KOPT-K1 (cell line): ENCODE results near the gene SSRP1.

ENCODE experiments used
- H3K27ac ChIP-seq: fragments of 200-600 bp; sonication (generic); 2 replicates; pipeline ENCODE4 v1.5.1; 2016; ENCODE audit warnings: antibody characterized with exemption, mild to moderate bottlenecking, low read depth, low read length; ENCODE audit not compliant: poor library complexity, severe bottlenecking
- H3K36me3 ChIP-seq: fragments of 200-600 bp; sonication (generic); 2 replicates; pipeline ENCODE4 v1.5.1; 2017; ENCODE audit warnings: antibody characterized with exemption, mild to moderate bottlenecking, low read length, moderate library complexity; ENCODE audit not compliant: insufficient read depth
- H3K9me3 ChIP-seq: fragments of 200-600 bp; sonication (generic); 2 replicates; pipeline ENCODE4 v1.5.1; 2017; ENCODE audit warnings: antibody characterized with exemption, low read length, mild to moderate bottlenecking; ENCODE audit not compliant: insufficient read depth, poor library complexity, severe bottlenecking

SSRP1 gene, protein sequence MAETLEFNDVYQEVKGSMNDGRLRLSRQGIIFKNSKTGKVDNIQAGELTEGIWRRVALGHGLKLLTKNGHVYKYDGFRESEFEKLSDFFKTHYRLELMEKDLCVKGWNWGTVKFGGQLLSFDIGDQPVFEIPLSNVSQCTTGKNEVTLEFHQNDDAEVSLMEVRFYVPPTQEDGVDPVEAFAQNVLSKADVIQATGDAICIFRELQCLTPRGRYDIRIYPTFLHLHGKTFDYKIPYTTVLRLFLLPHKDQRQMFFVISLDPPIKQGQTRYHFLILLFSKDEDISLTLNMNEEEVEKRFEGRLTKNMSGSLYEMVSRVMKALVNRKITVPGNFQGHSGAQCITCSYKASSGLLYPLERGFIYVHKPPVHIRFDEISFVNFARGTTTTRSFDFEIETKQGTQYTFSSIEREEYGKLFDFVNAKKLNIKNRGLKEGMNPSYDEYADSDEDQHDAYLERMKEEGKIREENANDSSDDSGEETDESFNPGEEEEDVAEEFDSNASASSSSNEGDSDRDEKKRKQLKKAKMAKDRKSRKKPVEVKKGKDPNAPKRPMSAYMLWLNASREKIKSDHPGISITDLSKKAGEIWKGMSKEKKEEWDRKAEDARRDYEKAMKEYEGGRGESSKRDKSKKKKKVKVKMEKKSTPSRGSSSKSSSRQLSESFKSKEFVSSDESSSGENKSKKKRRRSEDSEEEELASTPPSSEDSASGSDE

DNA sequence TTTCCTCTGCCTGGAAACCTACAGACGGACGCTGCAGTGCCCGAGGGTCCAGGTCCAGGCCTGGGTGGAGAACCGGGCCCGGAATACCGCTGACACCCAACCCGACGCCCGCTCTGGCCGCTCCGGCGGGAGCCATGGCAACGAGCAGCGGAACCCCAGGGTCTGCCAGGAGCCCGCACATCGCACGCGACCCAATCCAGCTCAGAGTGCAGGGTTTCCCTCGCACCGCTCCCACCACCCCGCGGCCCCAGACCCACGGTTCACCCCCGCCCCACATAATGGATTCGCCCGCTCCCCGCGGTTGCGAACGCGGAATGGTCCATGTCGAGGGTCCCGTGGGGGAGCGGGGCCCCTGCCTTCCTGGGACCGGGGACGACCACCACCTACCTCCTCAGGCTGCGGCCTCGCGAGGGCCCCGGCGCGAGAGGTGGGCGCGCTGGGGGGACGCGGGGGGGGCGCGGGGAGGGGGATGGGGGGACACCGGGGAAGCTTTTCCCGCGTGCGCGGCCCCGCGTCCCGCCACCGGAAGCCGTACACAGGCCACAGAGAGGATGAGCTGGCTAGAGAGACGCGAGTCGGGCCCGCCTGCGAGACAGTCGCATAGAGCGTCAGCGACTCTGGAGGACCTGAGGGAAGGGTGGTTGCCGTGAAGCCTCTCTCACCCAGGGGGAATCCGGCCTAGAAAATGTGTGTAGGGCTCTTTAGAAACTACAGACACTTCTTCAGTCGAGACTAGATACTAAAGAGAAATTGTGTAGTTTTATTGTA, at the start of gene SSRP1:
TSS of gene SSRP1 (minus strand) at position 550 of the 768 bp plus-strand sequence. CDS start 771 bp downstream, outside the sequence.
- Histone ChIP-seq H3K36me3 (peaks cover 40% of the 10 kb centered on the region), H3K9me3 (no peaks in the 10 kb centered on the region), H3K27ac (peak within 1 kb of the TSS; percentile 83)

DNA sequence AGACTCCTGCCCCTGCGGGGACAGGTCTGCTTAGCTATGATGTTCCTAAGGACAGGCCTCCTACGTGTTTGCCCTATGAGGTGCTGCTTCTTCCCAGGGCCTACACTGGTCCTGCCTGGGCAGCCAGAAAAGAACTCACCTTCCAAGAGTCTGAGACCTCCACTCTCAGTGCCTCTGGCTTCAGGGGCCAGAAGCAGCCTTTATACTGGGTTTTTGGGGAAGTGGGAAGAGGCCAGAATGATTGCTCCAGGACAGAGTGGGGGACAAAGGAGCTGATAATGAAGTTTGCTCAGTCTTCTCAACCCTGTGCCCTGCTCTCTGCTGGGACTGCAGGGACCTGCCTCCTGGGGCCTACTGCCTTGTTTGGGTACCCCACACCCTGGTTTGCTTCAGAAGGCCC, 45.3 kb upstream of the SSRP1 start, which contains the start of gene PRG3:
TSS of gene PRG3 (minus strand) at position 176 of the 400 bp plus-strand sequence. CDS start 442 bp downstream, outside the sequence.
- no peaks in the 10 kb centered on the region for H3K9me3 ChIP-seq
- H3K27ac ChIP-seq, result no peak within 1 kb of the TSS
- no peaks in the 10 kb centered on the region for H3K36me3 ChIP-seq

DNA sequence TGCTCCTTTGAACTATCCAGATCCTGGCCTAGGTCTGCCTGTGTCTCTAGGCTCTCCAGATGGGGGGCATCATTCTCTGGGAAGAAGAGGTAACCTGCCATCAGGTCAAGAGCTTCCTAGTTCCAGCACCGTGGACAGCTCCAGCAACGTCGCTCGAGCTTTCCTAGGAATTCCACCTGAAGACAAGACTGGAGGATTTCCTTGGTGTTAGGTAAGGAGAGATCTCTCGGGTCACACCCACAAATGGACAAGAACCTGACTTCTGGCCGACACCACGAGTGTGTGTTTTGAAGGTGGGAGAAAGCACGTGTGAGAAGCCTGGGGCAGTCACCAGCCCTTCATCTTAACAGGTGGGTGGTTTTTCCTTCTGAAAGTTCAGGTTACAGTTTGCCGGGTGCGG, 44.0 kb upstream of the SSRP1 start:
- Histone ChIP-seq H3K9me3 (no peaks in the 10 kb centered on the region), H3K27ac (no peak overlapping the region), H3K36me3 (no peaks in the 10 kb centered on the region)

DNA sequence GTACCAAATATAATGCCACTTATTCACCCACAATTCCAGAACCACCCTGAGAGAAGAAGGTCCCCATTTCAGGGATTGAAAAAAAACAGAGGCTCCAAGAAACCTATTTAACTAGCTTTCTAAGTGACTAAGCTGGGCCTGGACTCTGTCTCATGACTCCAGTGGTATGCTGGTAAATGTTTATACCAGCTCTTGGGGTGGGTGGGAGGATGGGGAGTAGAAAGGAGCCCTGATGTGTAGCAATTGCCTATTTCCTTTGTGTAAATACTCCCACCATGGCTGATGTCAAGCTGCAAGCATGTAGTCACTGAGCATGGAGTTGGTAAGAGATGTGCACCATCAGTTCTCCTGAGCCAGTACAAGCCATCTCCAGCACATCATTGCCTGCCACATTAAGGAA, 42.5 kb upstream of the SSRP1 start:
- Histone ChIP-seq H3K9me3 (no peaks in the 10 kb centered on the region), H3K27ac (no peak overlapping the region), H3K36me3 (no peaks in the 10 kb centered on the region)

DNA sequence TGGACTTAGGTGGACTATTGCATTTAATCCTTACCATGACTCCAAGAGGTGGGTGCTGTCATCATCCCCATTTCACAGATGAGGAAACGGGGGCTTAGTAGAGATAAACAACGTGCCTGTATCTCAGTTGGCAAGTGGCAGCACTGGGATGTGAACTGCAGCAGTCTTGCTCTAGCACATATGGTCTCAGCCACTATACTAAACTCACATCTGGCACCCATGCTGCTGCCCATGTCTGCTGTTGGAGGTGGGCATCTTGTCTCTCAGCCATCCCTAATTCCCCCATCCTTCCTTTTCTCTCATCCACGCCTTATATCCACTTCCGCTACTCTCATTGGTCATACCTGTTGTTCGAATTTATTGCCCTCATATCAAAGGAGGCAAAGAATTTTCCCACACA, 41.4 kb upstream of the SSRP1 start:
- Histone ChIP-seq H3K36me3 (no peaks in the 10 kb centered on the region), H3K27ac (no peak overlapping the region), H3K9me3 (no peaks in the 10 kb centered on the region)

DNA sequence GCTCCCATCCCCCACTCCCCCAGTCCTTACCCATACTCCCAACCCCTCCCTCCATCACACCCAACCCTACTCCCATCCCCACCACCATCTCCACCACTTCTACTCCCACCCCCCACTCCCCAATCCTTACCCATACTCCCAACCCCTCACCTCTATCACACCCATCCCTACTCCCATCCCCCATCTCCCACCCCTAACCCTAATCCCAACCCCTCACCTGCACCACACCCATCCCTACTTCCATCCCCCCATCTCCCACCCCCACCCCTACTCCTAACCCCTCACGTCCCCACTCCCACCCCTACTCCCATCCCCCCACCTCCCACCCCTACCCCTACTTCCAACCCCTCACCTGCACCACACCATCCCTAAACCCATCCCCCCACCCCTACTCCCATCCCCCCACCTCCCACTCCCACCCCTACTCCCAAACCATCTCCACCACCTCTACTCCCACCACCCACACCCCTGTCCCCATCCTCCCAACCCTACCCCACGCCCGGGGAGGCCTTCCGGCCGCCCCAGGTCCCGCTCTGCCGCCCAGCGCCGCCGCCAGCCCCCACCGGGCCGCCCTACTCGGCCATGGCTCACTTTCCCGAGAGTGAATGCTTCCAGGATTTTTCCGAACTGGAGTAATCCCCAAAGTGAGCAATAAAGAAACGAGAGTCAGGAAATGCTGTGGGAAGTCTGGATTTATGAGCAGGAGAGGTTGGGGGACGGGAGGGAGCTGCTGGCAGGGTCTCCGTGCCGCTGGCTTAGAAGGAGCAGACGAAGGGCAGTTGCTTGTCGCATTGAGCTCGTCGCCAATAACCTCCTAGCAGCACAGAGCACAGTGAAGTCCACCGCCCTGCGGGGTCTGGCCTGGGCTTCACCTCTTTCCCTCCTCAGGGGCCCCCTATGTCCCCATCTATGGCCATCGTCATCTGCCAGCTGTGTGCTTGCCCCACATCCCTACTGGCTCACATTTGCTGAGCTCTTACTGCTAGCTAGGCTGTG, 40.7 kb upstream of the SSRP1 start:
- H3K36me3 ChIP-seq, result no peaks in the 10 kb centered on the region
- H3K27ac ChIP-seq, result no peak overlapping the region
- no peaks in the 10 kb centered on the region for H3K9me3 ChIP-seq

DNA sequence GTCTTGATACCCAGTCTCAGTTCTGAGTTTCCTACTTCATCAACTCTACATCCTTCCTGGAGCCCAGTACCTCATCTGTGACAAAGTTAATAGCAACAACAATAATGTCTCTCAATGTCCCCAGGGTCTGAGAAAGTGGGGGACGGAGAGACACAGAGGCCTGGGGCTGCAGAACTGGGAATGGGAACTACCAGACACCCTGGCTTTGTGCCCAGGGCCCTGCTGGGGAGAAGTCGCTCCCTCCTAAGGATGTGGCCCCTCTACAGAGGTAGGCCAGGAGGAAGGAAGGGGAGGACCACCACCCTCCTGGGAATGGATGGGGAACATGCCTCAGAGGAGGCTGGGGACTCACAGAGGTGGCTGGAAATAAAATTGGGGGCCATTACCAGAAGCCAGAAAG, 39.8 kb upstream of the SSRP1 start:
- Histone ChIP-seq H3K36me3 (no peaks in the 10 kb centered on the region), H3K9me3 (no peaks in the 10 kb centered on the region), H3K27ac (no peak overlapping the region)

DNA sequence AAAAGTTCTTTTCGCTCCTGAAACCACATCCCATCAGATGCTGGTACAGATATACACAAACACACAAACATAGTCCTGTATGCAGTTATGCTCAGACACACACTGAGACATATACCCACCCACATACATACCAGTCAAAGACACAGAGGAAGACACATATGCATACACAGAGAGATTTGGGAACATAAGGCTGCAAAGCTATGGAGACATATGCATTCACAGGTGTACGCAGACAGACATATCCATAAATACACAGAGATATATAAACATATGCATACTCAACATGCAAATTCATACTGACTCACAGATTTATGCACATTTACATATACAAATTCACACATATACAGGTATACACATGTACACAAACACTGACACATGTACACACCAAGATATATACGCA, 39.3 kb upstream of the SSRP1 start:
- Histone ChIP-seq H3K9me3 (no peaks in the 10 kb centered on the region), H3K27ac (no peak overlapping the region), H3K36me3 (no peaks in the 10 kb centered on the region)

DNA sequence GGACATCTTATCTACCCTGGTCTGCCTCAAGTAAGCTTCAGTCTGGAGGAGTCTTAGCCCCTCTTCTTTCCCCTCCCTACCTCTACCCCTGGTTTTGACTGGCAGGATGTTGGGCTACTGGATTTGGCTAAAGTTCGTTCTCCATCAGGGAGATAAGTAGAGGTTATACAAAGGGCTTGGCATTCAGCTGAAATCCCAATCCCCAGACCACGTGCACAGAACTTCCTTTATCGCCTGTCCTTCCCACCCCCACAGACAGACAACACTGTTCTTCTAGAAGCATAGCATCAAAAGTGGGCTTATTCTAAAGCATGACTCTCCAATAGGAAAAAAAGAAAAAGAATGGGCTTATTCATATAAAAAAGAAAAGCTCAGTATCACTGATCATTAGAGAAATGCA, 37.5 kb upstream of the SSRP1 start:
- no peaks in the 10 kb centered on the region for H3K36me3 ChIP-seq
- no peaks in the 10 kb centered on the region for H3K9me3 ChIP-seq
- H3K27ac ChIP-seq, result no peak overlapping the region

DNA sequence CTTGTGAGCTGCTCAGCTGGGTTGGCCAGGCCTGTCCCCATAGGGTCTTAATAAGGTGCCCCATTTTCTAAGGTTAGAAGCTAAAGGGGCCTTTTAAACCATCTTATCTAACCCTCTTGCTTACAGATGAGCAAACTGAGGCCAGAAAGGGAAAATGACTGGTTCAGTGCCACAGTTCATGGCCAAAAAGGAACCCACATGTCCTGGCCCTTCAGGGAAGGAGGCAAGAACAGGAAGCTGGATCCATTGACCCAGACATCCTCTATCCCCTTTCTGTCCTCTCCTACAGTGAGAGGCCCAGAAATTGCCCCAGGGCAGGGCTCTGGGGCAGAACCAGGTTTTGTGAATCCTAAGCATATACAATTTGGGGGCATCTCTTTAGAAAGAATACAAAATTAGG, 35.2 kb upstream of the SSRP1 start:
- Histone ChIP-seq H3K9me3 (no peaks in the 10 kb centered on the region), H3K36me3 (no peaks in the 10 kb centered on the region), H3K27ac (no peak overlapping the region)

DNA sequence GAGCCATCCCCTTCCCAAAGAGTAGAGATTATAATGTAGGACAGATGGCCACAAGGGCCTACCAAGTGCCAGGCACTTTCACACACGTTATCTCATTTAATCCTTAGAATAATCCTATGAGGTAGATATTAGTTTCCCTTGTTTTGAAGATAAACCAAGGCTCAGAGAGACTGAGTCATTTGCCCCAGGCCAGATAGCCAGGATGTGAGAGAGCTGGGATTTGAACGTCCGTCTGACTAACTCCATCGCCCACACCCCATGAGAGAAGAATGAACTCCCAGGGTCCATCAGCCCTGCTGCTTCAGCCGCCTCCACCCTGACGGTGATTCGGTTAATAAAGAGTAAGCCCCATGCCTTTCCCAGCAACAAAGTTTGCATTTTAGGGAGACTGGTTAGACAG, 34.6 kb upstream of the SSRP1 start:
- no peak overlapping the region for H3K27ac ChIP-seq
- no peaks in the 10 kb centered on the region for H3K9me3 ChIP-seq
- no peaks in the 10 kb centered on the region for H3K36me3 ChIP-seq

DNA sequence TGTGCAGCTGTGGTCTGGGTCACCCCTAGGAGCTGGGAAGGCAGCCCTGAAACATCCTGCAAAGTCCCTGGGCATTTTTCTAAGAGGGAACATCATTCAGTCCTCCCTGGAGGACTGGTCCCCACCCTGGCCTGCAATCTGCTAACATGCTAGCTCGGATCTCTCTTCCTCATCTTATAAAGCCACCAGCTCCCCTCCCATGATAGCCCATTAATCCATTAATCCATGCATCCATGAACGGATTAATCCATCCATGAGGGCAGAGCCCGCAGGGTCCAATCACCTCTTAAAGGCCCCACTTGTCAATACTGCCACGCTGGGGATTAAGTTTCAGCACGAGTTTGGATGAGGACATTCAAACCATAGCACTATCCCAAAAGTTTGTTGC, 33.1 kb upstream of the SSRP1 start:
- no peak overlapping the region for H3K27ac ChIP-seq
- H3K9me3 ChIP-seq, result no peaks in the 10 kb centered on the region
- no peaks in the 10 kb centered on the region for H3K36me3 ChIP-seq

DNA sequence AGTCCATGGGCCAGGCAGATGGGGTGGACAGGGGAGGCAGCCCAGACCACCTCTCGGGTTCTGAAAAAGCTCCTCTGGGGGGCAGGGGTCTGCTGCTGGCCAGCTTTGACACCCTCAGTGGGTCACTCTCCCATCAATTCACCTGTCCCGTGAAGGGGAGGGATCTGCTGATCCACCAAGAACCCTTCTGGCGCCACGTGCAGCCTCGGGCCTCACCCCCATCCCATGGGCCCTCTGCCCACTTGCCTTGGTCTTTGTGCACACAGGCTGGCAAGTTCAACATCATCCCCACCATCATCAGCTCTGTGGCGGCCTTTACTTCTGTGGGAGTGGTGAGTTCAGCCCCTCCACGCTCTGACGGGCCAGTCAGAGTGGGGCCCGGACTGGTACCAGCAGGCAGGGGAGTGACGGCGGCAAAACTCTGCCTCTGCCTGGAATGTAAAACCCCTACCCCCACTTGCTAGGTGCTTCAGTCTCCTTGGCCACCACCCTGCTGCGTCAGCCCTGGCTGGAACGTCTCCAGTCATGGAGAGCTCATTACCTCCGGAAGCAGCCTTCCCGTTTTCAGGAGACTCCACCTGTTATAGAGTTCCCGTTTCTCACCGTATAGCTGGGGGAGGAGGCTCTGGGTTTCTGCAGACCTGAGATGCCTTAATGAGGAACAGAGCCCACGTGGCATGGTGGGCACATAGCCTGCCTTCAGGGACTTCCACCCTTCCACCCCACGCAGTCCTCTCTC, 32.6 kb upstream of the SSRP1 start:
- Histone ChIP-seq H3K27ac (no peak overlapping the region), H3K9me3 (no peaks in the 10 kb centered on the region), H3K36me3 (no peaks in the 10 kb centered on the region)
